ELR (cell line): ENCODE data around the gene CDR2.
"Not testable (repeated sequence)": the region's sequence is repeated elsewhere in the genome, so short reads cannot be mapped to it uniquely, and the experiment has no call there.

Source experiments
- DNase-seq: peaks from one replicate; pipeline ENCODE4 v3.0.0-alpha.2; 2015; ENCODE audit warnings: low read depth

Gene CDR2

DNA sequence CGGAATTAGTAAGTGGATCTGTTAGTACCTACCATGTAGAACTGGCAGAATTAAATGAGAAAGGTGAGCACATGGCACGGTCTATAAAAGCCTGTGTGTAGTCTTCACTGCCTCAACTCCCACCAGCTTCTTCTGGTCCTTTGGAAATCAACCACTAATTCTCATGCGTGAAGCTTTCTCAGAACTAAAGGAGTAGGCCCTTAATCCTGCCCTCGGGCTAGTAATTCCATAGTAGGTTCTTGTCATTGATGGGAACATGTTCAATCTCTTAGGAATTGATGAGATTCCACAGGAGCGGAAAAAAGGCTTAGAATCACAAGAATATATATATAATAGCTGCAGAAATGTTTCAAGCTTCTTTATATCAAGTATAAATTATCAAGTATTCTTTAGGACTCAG, 21.7 kb downstream of the CDR2 start:
- DNase-seq, result no peak

DNA sequence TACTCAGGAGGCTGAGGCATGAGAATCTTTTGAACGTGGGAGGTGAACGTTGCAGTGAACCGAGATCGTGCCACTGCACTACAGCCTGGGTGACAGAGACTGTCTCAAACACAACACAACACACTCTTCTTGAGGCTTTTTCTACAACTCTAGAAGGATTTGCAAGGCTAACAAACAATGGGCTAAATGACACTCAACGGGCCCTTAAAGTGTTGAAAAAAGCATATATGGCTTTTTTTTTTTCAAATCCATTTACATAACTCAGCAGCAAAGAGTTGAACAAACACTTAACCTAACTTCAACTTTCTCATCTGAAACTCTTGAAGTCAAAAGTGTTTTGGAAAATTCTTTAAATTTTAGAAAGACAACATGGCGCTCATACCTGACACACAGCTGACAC, 22.3 kb downstream of the CDR2 start:
- no peak for DNase-seq

DNA sequence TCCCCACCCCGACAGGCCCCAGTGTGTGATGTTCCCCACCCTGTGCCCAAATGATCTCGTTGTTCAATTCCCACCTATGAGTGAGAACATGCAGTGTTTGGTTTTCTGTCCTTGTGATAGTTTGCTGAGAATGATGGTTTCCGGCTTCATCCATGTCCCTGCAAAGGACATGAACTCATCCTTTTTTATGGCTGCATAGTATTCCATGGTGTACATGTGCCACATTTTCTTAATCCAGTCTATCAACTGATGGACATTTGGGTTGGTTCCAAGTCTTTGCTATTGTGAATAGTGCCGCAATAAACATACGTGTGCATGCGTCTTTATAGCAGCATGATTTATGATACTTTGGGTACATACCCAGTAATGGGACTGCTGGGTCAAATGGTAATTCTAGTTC, 23.4 kb downstream of the CDR2 start:
- DNase-seq, result not testable (repeated sequence)

GRCh38 chr16:22348291-22348690, 26.1 kb downstream of the CDR2 start:
- DNase-seq, result peak; percentile 66

DNA sequence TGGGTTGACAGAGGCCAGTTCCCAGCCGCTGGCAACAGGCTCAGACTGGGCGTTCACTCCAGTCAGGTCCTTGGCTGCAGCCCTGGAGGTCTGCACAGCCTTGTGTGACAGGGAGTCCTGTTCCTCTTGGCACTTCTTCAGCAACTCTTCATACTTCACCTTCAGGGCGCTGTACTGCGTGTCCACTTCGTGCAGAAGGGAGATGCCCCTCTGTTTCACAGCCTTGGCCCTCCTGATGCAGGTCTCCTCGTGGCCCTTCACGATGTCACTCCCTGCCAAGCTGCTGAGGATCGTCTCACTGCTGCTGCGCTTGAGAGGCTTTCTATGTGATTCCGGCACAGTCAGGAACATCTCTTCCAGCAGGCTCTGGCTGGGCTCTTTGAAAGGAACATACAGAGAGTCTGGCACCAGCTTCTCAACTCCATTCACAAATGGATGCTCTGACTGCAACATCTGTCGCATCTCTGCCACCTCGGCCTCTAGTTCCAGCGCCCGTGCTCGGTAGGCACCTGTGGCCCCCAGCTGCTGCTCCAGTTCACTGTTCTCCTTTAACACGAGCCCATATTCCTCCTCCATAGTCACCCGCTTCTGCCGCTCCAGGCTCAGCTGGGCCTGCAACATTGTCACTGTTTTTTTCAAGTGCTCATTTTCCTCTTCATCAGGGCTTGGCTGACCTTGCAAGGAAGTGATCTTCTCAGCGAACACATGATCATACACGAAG, 27.2 kb downstream of the CDR2 start:
- no peak for DNase-seq

GRCh38 chr16:22346483-22346882, 27.9 kb downstream of the CDR2 start:
- DNase-seq, result no peak

DNA sequence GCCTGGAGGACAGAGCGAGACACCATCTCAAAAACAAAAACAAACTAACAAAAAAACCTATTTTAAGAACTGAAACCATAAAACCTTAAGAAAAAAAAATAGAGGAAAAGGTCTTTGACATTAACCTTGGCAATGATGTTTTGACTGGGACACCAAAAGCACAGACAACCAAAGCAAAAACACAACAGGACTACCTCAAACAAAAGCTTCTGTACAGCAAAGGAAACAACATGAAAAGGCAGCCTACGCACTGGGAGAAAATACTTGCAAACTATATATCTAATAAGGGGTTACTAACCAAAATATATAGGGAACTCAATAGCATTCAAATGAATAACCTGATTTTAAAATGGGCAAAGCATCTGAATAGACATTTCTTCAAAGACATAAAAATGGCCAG, 32.3 kb downstream of the CDR2 start:
- DNase-seq, result no peak

GRCh38 chr16:22340945-22341344, 33.5 kb downstream of the CDR2 start:
- DNase-seq, result no peak

- DNase-seq, result no peak
Observed at GRCh38 chr16:22337849-22338635, 36.4 kb downstream of the CDR2 start.

GRCh38 chr16:22337045-22337444, 37.4 kb downstream of the CDR2 start:
- DNase-seq, result no peak

DNA sequence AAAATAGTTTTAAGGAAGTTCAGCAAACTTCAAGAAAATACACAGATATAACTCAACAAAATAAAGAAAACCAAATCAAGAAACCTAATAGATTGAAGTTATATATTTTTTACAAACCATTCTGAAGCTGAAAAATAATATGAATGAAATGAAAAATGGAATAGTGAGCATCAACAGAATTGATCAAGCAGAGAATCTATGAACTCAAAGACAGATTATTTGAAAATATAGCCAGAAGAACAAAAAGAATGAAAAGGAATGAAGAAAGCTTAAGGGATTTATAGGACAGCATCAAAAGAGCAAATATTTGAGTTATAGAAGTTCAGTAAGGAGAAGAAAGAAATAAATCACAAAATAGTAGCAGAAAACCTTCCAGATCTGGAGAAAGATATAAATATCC, 37.8 kb downstream of the CDR2 start:
- no peak for DNase-seq

DNA sequence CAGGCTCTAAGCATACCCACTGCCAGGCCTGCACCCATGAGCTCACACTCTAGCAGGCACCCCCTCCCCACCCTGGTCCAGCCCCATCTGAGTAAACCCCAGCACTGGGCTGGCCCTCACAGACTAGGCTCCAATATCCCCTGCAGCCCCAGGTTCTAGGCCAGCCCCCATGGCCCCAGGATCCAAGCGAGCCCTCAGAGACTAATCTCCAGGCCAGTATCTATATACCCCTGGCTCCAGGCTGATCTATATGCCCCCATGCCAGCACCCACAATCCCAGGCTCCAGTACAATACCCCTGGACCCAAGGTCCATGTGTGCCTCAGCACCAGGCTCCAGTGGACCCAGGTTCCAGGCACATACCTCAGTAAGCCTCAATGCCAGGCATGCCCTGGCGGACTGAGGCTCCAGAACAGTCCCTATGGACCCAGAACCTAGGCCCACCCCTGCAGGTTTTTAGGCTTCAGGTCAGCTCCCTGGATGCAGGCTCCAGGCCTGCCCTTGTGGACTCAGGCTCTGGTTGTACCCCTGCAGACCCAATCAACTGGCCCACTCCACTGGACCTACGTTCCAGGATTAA, 38.7 kb downstream of the CDR2 start:
- DNase-seq, result no peak

GRCh38 chr16:22333457-22333994, 40.9 kb downstream of the CDR2 start:
- DNase-seq, result no peak

DNA sequence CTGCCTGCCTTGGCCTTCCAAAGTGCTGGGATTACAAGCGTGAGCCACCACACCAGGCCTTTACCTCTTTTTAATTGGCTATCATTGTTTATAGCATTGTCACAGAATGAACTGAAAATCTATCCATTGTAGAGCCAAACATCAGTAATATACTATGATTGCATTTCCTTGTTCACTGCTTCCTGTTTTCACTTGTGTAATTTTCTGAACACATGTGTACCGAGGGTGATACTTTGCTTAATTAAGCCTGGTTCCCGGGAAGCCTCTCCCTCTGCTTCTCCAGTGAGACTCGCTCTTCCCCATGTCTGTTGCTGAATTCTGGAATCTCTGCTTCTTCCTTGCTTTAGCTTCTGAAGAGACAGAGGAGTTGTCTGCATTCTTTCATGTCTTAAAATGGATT, 44.1 kb downstream of the CDR2 start:
- no peak for DNase-seq

- no peak for DNase-seq
Observed at GRCh38 chr16:22329199-22329695, 45.2 kb downstream of the CDR2 start.

GRCh38 chr16:22328081-22328725, 46.2 kb downstream of the CDR2 start:
- DNase-seq, result no peak

- DNase-seq, result no peak
Observed at GRCh38 chr16:22327446-22327775, 47.0 kb downstream of the CDR2 start.

- DNase-seq, result no peak
Observed at GRCh38 chr16:22326771-22327445, 47.5 kb downstream of the CDR2 start.

- no peak for DNase-seq
Observed at GRCh38 chr16:22326369-22326652, 48.1 kb downstream of the CDR2 start.

DNA sequence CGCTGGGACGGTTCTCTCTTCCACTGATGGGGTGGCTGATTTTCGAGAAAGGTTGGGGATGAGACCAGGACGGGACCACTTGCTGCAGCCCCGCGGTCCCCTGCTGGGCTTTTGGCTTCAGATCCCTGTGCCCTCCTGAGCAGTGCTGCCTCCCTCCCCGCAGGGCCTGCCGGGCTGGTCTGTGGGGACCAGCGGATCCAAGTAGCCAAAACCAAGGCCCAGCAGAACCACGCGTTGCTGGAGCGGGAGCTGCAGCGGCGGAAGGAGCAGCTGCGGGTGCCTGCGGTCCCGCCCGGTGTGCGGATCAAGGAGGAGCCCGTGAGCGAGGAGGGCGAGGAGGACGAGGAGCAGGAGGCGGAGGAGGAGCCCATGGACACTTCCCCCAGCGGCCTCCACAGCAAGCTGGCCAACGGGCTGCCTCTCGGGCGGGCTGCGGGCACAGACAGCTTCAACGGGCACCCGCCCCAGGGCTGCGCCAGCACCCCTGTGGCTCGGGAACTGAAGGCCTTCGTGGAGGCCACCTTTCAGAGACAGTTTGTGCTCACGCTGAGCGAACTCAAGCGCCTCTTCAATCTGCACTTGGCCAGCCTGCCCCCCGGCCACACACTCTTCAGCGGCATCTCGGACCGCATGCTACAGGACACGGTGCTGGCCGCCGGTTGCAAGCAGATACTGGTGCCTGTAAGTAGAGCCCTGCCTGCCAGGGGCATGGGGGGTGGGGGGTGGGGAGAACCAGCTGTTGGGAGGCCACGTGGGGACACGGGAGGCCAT, 48.6 kb downstream of the CDR2 start:
- no peak for DNase-seq
